ENCODE data around the gene BNC2. TPM values are rescaled to one million over a fixed set of nuclear protein-coding genes. Genes with fewer than 3 reads are reported as not detected.

BNC2 gene
- total RNA-seq, 1 experiment from 2014 or later, result 3.1 TPM

DNA sequence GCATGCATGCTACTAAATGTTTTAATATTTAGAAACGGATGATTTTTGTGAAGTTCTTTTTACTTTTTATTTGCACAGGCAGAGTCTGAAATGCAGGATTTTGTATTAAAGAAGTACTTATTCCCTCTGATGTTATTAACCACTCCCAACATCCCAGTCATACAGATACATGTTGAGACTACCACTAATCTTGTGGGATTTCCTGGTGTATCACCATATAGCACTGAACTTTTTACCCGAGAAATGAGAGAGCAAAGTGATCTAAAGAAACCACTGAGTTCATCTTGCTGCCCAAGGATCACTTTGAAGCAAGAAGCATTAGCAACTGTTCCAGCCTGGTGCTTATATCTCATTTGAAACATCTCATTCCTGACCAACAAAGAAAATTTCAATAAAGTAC, 443.8 kb downstream of the BNC2 start:
- no peak for DNase-seq (ENCODE audit: low spot score)
- in situ Hi-C loops (cut with HindIII; ENCODE audit: low sequenced_read_pairs), result no loop called here

DNA sequence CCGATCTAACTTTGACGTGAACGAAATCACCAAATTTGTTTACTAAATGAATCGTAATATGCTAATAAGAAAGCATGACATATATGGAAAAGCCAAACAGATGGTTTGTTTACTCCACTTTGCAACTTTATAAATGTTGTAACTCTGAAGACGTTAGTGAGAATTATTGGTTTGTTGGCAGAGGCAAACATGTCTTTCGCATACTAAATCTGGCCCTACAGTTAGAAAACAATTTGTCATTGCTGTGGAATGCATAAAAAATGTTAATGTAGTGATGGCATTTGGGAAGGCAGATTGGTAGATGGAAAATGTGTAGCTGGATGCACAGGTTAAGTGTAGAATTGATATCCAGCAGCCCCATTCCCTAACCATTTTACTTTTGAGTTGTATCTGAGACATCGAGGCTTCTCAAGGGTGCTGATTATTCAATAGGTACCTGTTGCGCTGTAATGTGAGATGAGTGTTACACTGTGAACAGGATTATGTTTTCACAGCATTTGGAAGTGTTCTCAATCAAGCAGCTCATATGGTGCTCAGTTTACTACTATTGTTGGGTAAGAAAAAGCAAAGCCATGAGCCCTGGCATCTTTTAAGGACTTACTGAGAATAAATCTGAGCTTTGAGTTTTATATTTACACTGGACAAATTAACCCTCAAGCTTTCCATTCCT, 444.8 kb downstream of the BNC2 start:
- in situ Hi-C loops (cut with HindIII; ENCODE audit: low sequenced_read_pairs), result no loop called here

DNA sequence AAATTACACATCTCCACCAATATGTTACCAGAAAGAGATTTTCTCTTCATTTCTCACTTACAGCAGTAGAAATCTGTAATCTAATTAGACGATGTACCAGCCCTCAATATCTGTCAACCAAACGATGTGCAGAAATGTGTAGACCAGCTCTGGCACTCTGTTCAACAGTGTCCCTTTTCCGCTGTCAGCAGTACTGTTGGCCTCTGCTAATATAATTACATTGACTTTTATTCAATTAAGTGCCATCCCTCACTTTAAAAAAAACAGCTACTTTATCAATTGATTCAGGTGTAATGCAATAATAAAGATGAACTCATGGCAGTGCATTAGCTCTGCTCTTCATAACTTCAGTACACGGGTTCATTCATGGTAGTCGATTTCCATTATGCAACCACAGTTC, 448.4 kb downstream of the BNC2 start:
- DNase-seq (ENCODE audit: low spot score), result no peak
- in situ Hi-C loops (cut with HindIII; ENCODE audit: low sequenced_read_pairs), result no loop called here

More for the DNA sequence above, 444.8 kb downstream of the BNC2 start:
- no peak for DNase-seq (ENCODE audit: low spot score)

DNA sequence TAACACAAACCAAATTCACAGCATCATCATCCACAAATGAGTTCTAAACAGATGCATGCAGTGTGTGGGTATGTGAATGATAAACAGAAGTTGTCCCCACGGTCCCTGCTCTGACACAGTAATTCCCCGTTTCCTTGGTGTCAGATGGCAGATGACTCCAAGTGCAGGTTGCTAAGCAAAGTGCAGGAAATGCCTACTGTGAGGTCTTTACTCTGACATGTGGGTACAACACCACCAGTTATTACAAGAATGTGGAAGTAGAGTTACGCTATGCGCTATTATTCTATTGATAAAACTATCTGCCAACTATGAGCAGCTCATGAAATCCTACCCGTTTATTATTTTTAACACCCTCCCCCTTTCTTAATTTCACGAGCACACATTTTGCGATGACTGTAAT, 448.9 kb downstream of the BNC2 start:
- in situ Hi-C loops (cut with HindIII; ENCODE audit: low sequenced_read_pairs), result no loop called here

DNA sequence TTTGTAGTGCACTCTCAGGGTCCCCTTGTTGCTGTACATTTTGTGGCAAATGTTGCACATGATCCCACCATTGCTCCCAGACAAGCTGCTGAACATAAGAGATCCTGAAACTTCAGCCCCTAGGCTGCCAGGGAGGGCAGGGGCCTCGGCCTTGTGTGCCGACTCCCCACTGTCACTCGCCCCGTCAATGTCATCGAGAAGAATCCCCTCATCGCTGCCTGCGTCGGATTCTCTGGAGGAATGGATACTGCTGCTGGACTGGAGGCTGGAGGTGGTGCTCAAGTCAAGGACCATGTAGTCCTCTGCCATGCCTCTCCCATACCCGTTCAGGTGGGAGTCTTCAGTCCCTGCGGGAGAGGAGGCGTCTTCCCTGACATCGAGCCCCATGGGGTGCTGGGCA, 451.3 kb downstream of the BNC2 start:
- in situ Hi-C loops (cut with HindIII; ENCODE audit: low sequenced_read_pairs), result no loop called here
- no peak for DNase-seq (ENCODE audit: low spot score)

More for the DNA sequence above, 448.9 kb downstream of the BNC2 start:
- DNase-seq (ENCODE audit: low spot score), result no peak

DNA sequence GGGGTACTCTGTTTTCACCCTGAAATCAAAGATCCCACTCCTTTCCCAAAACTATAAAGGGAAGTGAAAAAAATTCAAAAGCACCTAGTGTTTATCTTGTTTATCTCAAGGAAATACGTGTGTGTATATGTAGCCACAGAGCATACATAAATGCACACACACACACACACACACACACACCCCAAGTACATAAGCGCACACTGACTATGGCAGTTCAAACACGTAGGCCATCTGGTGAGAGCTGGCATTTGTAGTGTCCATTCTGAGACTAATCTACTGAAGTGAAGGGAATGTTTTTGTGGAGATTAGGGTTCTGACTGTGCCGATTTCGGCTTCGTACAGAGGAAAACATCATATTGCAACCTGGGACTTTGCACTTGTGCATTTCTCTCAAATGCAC, 451.7 kb downstream of the BNC2 start:
- in situ Hi-C loops (cut with HindIII; ENCODE audit: low sequenced_read_pairs), result no loop called here
- DNase-seq (ENCODE audit: low spot score), result no peak

DNA sequence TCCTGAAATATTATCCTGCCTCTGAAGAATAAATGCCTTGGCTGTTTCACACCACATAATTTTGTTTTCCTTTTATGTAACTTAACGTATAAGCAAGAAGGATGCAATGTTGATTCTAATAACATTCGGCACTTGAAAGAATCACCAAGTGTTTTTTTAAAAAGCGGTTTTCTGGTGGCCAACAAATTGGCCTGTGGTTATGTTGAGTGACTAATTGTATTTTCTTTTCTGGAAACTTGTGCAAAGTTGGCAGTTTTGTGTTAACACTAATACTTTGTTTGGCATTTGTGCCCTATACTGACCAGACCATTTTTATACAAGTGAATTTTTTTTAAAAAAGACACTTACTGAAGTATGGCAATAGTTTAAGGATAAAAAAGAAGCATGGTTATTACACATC, 452.7 kb downstream of the BNC2 start:
- no peak for DNase-seq (ENCODE audit: low spot score)
- in situ Hi-C loops (cut with HindIII; ENCODE audit: low sequenced_read_pairs), result no loop called here

DNA sequence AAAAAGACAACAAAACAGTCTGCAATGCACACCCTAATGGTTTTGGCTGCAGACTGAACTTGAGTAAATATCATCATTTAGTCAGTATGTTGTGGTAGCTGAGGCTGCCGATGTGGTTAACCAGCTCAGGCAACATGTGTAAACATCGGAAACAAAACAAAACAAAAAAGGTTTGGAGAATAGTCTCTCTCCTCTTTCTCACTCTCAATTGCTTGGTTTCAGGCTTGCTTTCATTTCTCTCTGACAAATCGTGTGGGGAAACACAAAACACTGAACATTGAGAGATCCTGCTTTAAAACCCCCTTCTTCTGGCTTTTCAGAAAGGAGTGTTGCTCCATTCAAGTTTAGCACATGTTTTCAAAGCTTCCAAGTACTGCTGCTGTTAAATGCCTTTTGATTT, 453.3 kb downstream of the BNC2 start:
- no peak for DNase-seq (ENCODE audit: low spot score)
- in situ Hi-C loops (cut with HindIII; ENCODE audit: low sequenced_read_pairs), result no loop called here

DNA sequence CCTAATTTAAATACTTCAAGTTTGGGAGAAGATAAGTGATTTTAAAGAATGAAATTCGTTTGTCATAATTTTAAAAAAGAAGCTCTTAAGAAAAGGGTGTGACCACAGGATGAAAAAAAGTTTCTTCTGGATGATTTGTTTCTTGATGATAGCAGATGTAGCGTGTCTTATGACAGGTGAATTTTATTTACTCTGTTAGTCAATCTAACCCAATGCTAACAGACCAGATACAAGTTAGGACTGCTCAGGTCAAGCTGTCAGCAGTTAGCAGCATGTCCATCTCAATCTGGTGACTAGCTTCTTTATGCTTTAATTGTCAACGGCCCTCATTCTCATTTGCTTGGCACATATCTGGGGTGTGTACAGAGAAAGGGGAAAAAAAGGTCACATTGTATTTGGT, 456.0 kb downstream of the BNC2 start:
- no peak for DNase-seq (ENCODE audit: low spot score)
- in situ Hi-C loops (cut with HindIII; ENCODE audit: low sequenced_read_pairs), result no loop called here

DNA sequence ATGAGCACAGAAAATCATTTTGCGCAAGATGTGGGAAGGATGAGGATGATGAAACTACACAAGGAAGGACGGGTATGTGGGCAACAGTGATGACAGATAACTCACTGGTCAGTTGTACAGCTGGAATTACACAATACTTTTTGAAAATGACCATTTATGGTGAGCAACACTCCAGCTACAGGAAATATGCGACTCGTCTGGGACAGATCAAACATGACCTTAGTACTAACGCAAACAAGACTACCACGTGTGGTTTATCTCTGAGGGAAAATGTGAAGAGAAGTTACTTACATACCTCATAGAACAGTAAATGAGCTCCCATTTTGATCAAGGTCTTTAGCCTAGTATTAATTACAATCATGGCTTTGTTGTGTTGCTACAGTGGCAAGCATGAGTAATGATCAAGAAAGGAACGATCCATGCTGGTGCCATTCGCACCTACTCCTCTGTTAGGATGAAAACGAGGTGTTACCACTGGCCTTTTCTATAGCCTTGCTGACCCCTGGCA, 456.9 kb downstream of the BNC2 start:
- no peak for DNase-seq (ENCODE audit: low spot score)
- in situ Hi-C loops (cut with HindIII; ENCODE audit: low sequenced_read_pairs), result no loop called here

DNA sequence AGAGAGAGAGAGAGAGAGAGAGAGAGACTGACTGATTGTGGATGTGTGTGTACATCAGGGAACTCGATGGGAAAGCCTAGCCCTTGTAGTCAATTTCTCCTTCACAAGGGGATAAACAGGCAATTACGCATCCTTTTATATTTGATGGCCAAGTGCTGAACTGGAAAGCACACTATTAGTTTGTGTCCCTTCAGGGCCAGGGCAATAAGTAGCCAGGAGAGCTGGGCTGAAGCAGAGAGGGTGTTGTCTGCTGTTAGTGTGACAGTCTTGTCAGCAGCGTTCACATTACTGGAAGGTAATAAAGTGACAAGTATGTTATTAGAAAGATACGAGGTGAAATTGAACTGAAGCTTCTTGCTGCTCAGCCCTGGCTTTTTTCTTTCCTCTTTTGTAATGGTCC, 457.7 kb downstream of the BNC2 start:
- in situ Hi-C loops (cut with HindIII; ENCODE audit: low sequenced_read_pairs), result no loop called here
- no peak for DNase-seq (ENCODE audit: low spot score)

DNA sequence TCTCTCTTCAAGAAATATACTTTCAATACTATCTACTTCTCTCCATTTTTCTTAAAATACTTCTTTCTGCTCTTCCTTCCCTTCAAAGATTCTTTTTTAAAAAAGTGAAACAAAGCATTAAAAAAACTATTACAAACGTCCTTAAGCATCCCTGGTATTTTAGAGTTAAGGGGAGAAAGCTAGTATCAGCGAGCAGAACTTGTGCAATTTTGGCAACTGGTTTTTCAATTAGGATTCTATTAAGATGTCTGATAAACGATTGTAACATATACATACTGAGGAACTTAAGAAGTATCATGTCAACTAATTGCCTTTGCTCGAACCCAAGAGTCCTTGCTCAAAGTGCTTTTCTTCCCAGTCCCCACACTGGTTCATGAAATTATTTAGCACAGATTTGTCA, 459.2 kb downstream of the BNC2 start:
- DNase-seq (ENCODE audit: low spot score), result no peak
- in situ Hi-C loops (cut with HindIII; ENCODE audit: low sequenced_read_pairs), result no loop called here

DNA sequence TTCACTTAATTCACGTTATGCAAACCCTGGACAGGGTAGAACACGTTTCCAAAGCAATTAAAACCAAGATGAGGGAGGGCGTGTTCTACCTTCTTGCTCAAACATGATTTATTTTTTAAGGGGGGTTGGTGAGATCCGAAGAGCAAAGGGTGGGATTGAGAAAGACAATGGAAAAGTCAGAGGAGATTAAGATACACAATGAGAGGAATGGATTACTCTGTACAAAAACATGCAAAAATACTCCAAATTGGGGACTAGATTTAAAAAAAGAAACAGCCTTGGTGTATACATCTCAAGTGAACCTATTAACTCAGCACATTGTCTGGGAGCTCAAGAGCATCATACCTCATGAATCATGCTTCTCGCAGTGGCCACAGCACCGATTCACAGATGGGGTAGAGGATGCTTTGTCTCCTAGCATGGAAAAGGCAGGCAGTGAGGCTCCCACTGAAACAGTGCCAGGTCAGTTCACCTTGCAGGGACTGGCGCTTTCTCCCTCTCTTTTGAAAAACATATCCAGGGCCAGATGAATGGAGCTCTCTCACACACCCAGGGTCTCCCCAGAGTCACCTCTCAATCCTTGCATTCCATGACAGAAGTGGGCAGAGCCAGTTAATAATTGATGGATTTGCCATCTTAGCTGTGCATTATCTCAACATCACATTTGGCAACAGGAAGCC, 459.7 kb downstream of the BNC2 start:
- no peak for DNase-seq (ENCODE audit: low spot score)

DNA sequence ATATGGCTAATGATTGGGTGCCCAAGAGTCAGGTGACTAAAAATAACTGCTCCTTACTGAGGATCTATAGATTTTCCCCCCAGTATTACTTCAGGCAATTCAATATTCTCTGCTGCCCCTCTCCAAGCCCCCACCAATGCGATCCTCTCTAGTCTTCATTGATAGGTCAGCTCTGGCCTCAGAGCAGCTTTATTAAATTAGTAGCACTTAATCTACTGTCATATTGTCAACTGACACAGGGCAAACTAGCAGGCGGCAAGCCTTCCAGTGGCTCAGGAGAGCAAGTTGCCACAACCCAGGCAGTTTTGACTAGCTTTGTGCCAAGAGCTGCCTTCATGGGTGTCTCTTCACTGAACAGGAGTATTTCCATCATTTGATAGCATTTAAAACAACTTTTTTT, 462.9 kb downstream of the BNC2 start:
- in situ Hi-C loops (cut with HindIII; ENCODE audit: low sequenced_read_pairs), result no loop called here
- DNase-seq (ENCODE audit: low spot score), result no peak

More for the DNA sequence above, 459.7 kb downstream of the BNC2 start:
- in situ Hi-C loops (cut with HindIII; ENCODE audit: low sequenced_read_pairs), result no loop called here

DNA sequence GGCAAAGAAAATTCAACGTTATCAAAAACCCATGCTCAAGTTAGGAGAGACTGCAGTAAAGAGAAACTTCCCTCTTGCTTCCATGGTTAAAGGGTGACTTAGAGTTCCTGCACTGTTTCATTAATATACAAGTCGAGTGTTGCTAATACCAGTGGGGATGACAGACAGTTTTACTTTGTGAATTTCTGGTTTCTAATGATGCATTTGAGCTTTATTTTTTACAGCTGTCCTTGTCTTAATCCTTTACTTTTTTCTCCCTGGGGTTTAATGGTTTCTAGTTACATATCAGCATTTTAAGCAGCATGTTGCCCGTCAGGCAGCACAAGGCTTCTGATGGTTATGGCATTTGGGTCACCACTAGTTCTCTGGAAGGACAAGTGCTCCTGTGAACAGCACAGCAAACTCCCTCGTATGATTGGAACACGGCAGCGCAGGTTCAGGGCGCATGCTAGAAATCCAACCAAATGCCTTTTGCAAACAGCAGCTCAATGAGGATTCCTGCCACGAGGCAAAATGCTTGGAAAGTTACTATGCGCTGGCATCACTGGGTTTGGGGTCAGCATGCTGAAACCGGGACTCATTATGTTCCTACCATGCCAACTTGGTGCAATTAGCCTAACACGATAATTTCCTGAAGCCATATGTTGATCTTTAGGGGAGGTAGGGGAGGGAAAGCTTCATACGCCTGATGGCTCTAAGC, 463.8 kb downstream of the BNC2 start:
- in situ Hi-C loops (cut with HindIII; ENCODE audit: low sequenced_read_pairs), result no loop called here
- DNase-seq (ENCODE audit: low spot score), result no peak

DNA sequence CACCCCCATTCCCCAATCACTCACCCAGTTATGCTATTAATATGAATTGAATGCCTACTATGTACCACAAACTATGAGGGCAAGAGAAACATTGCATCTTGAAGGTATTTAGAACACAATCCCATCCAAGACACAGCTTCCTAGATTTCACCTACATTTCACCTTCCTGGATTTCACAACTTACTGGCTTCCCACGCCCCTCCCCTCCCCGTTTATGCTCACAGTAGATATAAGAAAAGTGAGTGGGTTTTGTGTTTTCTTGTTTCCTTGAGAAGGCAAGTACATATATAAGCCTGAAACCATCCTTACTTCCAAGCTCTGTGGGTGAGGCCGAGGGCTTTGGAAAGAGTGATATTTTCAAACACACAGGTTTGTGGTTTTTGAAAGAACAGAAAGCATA, 465.0 kb downstream of the BNC2 start:
- in situ Hi-C loops (cut with HindIII; ENCODE audit: low sequenced_read_pairs), result no loop called here
- no peak for DNase-seq (ENCODE audit: low spot score)

DNA sequence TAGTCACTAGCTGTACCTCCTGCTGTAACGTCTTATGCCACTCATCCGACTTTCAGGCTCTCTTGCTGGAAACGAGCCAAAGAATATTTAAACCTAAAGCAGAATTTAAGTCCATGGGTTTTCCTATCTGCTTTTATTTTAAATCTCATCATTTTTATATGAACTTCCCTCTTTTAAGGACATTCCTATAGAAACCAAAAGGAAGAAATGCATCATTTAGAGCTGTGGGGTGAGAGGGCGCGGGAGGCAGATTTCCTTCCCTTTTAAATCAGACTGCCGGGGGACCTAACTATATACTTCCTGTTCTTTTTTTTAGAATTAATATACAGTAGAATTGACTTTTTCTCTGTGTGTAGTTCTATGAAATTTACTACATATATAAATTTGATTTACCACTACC, 468.8 kb downstream of the BNC2 start:
- no peak for DNase-seq (ENCODE audit: low spot score)

DNA sequence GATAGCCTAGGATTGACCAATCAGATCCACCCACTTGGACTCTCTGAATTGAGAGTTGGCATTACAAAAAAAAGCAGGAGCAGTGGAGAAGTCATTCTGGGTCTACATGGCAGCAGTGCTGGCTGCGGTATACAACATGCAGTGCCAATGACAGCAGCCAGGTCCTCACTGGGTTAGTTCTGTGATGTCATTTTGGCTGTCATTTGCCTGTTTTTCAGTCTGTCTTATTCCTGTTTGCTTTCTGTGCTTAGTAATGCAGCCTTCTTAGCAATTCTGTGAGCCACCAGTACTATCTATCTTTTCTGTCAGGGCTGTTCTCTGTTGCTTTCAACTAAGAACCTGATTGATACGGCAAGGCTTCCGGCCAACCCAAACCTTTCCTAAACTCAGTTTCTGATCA, 471.8 kb downstream of the BNC2 start:
- in situ Hi-C loops (cut with HindIII; ENCODE audit: low sequenced_read_pairs), result no loop called here
- DNase-seq (ENCODE audit: low spot score), result no peak

More for the DNA sequence above, 468.8 kb downstream of the BNC2 start:
- in situ Hi-C loops (cut with HindIII; ENCODE audit: low sequenced_read_pairs), result no loop called here

DNA sequence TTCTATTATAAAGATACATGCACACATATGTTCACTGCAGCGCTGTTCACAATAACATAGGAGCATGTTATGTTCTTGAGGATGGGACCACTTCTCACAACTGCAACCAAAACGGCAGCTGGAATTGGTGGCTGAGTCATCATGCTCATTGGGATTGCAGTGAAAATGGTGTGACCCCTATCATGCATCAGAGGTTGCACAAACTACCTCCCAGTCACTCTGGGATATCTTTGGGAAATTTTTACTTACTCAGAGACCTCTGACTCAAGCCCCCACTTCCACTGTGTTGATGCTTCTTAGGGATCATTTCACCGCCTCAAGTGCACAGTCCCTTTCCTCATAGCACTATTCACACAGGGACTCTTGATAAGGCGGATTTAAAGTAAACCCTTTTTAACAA, 474.1 kb downstream of the BNC2 start:
- in situ Hi-C loops (cut with HindIII; ENCODE audit: low sequenced_read_pairs), result no loop called here
- DNase-seq (ENCODE audit: low spot score), result no peak

DNA sequence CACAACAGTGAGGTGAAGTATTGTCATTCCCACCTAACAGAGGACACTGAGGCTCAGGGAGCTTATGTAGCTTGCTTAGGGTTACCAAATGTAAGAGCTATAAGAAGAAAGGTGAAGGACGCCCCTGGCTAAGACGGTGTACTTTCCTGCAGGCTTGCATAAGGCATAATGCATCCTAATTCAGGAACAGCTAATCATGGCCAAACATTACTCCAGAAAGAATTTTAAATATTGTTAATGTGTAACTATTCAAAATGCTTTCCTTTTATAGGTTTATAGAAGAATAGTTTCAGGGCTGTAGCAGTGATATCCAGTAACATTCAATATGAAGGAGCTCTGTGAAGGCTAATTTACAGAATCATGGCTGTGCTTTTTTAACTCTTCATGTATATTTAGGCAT, 479.1 kb downstream of the BNC2 start:
- in situ Hi-C loops (cut with HindIII; ENCODE audit: low sequenced_read_pairs), result no loop called here
- DNase-seq (ENCODE audit: low spot score), result no peak

All from G401 (cell line).